ENCODE data around the gene LRRK1.

DNA sequence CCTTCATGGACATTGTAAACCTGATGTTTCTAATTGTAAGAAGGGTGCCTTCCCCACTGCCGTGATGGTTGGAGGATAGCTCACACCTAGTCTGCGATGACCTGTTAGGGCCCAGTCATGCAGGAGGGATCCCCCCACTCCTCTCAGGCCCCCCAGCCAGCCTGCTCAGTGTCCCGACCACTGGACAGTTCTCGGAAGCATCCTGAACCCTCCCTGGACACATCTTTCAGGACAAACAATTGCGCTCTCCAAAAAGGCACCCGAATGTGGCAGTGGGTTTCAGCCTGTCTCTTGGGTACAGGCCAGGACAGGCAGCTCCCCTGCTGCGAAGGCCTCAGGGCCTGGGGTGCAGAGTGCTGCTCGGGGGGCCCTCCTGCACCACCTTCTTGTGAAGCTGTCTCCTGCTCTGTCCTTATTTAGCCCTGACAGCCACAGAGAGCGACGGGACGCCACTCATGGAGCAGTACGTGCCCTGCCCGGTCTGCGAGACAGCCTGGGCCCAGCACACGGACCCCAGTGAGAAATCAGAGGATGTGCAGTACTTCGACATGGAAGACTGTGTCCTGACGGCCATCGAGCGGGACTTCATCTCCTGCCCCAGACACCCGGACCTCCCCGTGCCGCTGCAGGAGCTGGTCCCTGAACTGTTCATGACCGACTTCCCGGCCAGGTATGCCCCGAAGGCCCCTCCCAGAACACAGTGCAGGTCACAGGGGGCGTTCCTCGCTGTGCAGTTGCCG is 132.3 kb downstream of the LRRK1 start:
- TF ChIP-seq, protein P1, sequence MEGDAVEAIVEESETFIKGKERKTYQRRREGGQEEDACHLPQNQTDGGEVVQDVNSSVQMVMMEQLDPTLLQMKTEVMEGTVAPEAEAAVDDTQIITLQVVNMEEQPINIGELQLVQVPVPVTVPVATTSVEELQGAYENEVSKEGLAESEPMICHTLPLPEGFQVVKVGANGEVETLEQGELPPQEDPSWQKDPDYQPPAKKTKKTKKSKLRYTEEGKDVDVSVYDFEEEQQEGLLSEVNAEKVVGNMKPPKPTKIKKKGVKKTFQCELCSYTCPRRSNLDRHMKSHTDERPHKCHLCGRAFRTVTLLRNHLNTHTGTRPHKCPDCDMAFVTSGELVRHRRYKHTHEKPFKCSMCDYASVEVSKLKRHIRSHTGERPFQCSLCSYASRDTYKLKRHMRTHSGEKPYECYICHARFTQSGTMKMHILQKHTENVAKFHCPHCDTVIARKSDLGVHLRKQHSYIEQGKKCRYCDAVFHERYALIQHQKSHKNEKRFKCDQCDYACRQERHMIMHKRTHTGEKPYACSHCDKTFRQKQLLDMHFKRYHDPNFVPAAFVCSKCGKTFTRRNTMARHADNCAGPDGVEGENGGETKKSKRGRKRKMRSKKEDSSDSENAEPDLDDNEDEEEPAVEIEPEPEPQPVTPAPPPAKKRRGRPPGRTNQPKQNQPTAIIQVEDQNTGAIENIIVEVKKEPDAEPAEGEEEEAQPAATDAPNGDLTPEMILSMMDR (IDR thresholded peaks at IDR 0.05), result no peak
- TF ChIP-seq POLR2A (IDR thresholded peaks at IDR 0.05), result no peak
